Activated CD8-positive, alpha-beta memory T cell treated with anti-CD3 and anti-CD28 coated beads, Interleukin-2, amount 50 U/mL, for 24 hours (primary cell): ENCODE measurements around the gene DKC1.

ENCODE experiments used
- DNase-seq: peaks from one replicate; pipeline ENCODE4 v3.0.0-alpha.2; 2020; ENCODE audit errors: extremely low read depth

The DKC1 gene

GRCh38 chrX:154762537-154763296 lies at the start of gene DKC1:
DKC1 (plus strand) TSS chrX:154762864; CDS start chrX:154762966, 102 bp downstream.
- peak; percentile 84 for DNase-seq

DNA sequence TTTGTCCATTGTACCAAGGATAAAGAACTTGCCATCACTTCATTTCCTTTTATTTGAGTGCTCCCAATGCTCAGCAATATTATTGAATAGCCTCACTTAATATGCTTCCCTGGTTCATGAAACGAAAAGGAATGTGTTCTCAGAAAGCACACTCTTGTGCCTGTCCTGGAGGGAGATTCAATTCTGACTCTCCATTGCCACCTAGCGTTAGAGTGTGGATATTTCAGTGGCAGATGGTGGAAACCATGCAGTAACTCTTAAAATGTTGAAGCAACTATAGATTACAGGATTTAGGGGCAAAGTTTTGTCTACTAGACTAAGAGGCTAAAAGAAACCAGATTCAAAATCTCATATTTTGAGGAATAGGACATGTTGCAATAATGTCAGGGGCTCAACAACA lies 47.7 kb upstream of the DKC1 start:
- DNase-seq: no peak

GRCh38 chrX:154715825-154716224 lies 46.8 kb upstream of the DKC1 start:
- DNase-seq: no peak

- no peak for DNase-seq
Measured at GRCh38 chrX:154717824-154718223, 44.8 kb upstream of the DKC1 start.

GRCh38 chrX:154718616-154719015 lies 44.0 kb upstream of the DKC1 start:
- no peak for DNase-seq

DNA sequence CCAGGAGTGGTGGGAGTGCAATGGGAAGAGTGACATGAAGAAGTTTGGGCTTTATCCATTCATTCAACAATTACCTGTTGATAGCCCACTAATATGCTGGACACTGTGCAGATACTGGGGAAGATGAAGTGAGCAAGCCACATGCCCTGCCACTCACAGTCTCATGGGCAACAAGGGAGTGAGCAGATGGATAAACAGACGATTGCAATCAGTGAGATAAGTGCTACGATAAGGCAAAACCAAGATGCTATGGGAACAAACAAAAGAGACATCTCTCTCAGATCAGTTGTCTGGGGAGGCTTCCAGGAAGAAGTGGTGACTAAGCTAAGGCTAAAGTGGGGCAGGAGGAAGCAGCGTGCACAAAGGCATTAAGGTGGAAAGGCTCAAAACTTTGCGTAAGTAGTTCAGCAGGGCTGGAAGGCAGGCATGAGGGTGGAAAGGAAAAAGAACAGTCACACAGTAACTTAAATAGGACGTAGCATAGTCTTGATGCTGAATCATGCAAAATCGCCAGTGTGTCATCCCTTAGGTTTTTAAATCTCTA lies 43.5 kb upstream of the DKC1 start:
- no peak for DNase-seq

GRCh38 chrX:154720067-154720466 lies 42.6 kb upstream of the DKC1 start:
- no peak for DNase-seq

DNA sequence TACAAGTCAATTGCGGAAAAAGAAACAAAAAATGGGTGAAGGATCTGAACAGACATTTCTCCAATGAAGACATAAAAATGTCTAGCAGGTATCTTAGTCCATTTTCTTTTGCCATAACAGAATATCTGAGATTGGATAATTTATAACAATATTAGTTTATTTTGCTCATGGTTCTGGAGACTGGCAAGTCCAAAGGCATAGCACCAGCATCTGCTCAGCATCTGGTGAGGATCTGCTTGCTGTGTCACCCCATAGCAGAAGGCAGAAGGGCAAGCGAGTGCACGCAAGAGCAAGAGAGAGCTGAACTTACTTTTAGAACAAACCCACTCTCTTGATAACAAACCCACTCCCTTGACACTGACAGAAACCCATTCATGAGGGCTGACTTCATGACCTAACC lies 41.5 kb upstream of the DKC1 start:
- no peak for DNase-seq

DNA sequence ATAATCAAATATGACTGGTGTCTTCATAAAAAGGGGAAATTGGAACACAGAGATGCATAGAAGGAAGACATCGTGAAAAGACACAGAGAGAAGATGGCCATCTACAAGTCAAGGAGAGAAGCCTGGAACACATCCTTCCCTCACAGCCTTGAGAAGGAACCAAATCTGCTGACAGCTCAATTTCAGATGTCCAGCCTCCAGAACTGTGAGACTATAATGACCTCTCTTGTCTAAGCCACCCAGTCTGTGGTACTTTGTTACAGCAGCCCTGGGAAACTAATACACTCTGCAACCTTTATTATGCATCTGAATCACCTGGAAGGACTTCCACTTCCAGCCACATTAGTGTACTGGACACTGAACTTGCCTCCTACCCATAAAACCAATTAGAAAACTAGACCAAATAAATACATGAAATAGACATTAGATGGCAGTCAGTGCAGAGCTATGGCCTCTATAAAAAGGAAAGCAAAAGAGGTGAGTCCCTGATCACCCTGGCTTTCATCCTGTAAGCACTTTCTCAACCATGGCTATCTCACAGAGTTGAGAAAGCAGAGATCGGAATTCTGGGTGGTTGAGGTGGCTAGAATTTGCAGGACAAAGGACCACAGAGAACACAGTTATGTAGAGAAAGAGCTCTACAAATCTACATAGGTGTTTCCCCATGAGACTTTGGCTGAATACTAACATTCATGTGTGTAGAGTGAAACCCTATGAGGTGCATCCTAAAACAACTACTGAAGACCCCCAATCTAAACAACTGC lies 37.5 kb upstream of the DKC1 start:
- no peak for DNase-seq

DNA sequence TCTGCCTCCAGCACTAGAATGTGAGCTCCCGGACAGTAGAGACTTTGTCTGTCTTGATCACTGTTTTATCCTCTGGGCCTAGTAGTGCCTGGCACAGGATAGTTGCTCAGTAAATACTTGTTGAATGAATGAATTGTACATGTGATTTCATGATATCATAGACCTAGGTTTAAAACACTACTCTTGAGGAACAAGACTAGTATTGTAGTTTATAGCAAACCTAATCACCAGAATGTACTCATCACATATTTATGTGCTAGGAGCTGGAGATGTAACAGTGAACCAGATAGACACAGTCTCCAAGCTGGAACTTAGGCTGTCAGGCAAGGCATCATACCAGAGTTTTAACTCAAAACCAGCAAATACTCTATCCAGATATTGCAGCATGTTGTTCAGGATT lies 35.2 kb upstream of the DKC1 start:
- no peak for DNase-seq

DNA sequence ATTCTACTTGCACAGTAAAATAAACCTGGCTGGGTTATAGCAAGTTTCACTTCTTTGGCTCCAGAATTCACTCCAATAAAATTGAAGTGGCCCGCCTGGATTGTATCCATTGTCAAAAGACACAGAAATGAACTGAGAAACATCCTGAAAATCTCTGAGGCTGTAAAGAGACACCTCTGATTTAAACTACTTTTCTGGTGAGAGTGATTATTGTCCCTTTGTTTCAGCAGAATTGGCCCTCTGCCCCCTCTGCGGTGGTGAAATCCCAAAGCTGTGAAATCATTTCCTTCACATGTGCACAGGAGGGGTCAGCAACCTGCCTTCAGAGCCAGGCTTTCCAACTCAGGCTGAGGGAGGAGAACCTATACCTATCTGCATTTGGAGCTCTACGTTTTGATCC lies 34.8 kb upstream of the DKC1 start:
- DNase-seq: no peak

DNA sequence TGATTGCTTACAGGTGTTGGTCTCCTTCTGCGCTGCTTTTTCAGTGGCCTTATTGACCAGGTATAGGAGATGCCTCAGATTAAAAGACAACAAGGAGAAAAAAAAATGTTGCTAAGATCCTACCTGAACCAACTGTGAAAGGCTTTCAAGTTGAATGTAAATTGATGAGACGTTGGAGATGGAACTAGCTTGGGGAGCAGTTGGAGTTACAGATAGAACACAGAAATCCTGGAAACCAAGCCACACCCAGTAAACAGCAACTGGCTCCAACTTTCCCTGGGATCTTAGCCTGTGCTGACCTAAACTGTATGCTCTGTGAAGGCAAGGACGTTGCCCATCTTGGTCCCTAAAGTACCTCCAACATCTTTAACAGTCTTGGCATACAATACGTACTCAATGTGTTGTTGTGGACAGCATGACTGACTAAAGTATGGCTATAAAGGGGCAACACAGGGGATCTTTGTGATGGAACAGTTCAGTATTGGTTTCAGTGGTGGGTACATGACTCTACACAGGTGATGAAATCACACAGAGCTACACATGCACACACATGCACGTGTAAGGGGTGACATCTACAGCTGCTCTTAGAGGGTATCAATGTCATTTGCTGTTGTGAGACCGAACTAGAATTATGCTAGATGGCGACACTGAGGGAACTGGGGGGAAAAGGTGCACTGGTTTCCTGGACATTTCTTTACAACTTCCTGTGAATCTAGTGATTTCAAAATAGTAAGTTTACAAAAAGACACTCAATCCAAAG lies 34.1 kb upstream of the DKC1 start:
- DNase-seq: no peak

GRCh38 chrX:154729439-154729838 lies 33.2 kb upstream of the DKC1 start:
- DNase-seq: no peak

- no peak for DNase-seq
Measured at GRCh38 chrX:154730253-154730891, 32.3 kb upstream of the DKC1 start.

- no peak for DNase-seq
Measured at GRCh38 chrX:154731184-154731583, 31.5 kb upstream of the DKC1 start.

DNA sequence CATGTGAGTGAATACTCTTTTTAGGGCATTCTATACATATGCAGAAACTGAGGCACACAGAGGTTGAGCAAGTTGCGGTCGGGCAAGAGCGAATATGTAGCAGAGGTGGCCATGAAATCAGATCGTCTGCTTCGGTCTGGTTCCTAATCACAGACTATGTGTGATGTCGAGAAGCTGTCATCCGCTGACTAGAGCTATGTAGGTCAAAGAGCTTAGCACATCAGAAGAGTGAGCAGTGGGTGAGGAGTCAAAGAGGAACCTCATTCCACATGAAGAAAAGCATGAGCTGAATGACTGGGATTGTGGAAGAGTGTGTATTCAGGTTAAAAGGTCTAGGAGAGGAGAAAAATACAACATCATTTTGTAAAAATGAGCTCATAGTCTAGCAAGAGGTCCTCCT lies 30.8 kb upstream of the DKC1 start:
- DNase-seq: no peak

GRCh38 chrX:154732421-154733065 lies 30.1 kb upstream of the DKC1 start:
- DNase-seq: no peak

DNA sequence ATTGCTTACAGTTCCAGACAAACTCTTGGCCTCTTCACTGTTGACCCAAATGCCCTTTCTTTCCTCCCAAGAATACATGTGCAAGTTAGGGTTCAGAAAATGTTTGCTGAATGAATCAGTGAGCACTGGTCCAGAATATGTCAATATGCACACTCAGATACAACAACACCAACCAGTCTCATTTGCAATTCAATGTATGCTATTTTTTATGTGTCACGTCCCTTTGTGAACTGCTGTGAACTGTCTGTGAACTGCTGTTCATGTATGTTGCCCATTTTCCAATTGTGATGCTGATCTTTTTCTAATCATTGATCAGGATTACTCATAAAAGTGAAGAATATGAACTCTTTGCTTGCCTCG lies 29.6 kb upstream of the DKC1 start:
- DNase-seq: no peak

- no peak for DNase-seq
Measured at GRCh38 chrX:154734061-154734781, 28.4 kb upstream of the DKC1 start.

DNA sequence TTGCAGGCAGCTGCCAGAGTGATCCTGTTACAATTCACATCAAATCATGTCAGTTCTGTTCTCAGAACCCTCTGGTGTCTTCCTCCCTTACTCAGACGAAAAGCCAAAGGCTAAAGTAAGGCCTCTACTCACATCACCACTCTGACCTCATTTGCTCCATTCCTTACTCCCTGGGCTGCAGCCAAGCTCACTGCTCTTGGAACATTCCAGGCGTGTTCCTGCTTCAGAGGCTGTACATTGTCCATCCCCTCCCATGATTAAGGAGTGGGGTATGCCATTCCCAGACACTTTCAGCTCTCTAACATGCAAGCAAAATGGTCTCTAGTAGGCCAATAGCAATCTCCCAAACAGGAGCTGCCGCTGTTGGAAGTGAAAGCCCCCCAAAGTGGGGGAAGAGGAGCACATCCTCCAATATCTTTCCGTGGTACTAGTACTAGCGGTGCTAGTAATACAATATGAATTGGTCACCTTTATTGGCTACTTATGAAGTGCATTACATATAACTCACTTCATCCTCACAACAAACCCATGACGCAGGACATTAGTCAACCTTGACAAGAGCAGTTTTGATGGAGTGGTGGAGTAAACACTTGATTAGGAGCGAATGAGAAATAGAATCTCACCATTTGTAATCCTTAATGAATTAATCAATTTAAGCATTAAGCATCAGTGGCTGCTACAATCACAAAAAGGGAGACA lies 26.8 kb upstream of the DKC1 start:
- DNase-seq: no peak
